Cardiac muscle cell (in vitro differentiated cells and primary cell): ENCODE data around the gene MT1E. TPM values are rescaled to one million over a fixed set of nuclear protein-coding genes. Genes with fewer than 3 reads are reported as not detected.
A peak's percentile ranks its signal among the peaks of the same experiment; 100 is the strongest.

Experiments
- DNase-seq, 2 donors: peaks; one replicate each; pipeline versions ENCODE4 v3.0.0 to v3.0.0-alpha.2; 2010 to 2017; ENCODE audit warnings: low read depth in 1 of 2, low spot score in 1 of 2
- H3K27ac ChIP-seq: fragments of 200-600 bp; sonication (generic); 2 replicates; pipeline ENCODE4 v1.5.1; 2016
- H3K27me3 ChIP-seq: fragments of 200-600 bp; sonication (generic); 2 replicates; pipeline ENCODE4 v1.6.0; 2016; ENCODE audit warnings: control low read depth
- H3K36me3 ChIP-seq: fragments of 200-600 bp; sonication (generic); 2 replicates; pipeline ENCODE4 v1.5.1; 2016; ENCODE audit warnings: control low read depth
- H3K4me1 ChIP-seq: fragments of 200-600 bp; sonication (generic); 2 replicates; pipeline ENCODE4 v1.8.1; 2017; ENCODE audit warnings: low read depth, mild to moderate bottlenecking, mixed run types
- H3K4me3 ChIP-seq: fragments of 200-600 bp; sonication (generic); 2 replicates; pipeline ENCODE4 v1.5.1; 2016; ENCODE audit warnings: mild to moderate bottlenecking
- H3K9me3 ChIP-seq: fragments of 200-600 bp; sonication (generic); 2 replicates; pipeline ENCODE4 v1.5.1; 2017; ENCODE audit warnings: low read depth, mild to moderate bottlenecking, control low read depth
- polyA plus RNA-seq: library from polyadenylated mRNA; unstranded; fragments of >200 nt; fragmentation: Nextera tagmentation; extraction: Ambion mirVana; gene quantifications from 2 replicates; pipeline ENCODE4 v1.2.1, GENCODE V29; 2016
- total RNA-seq: library from RNA; depleted of rRNA; stranded (reverse); fragments of >200 nt; gene quantifications from 2 replicates; pipeline ENCODE4 v1.2.3, GENCODE V29; 2016
- TF ChIP-seq, protein P1 (sequence below): IDR thresholded peaks from 2 replicates; pipeline ENCODE4 v1.5.1; 2012; ENCODE audit warnings: low read depth, mild to moderate bottlenecking, low read length

The MT1E gene
- total and polyA plus RNA-seq, 2 experiments from 2014 or later: 3.6 to 4.7 TPM

DNA sequence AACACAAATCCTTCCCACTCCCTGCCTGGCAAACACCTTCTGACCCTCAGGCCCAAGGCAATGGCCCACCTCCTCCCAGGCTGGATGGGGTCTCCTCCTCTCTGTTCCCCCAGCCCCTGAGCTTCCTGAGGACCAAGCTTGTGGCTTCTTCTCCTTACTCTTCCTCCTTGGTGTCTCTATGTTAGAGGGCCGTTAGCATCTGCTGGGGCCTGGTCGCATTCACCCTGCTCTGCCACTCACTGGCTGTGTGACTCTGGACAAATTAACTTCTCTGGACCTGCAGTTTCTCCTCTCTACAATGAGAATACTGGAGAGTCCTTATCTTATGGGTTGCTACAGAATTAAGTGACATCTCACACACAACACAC lies 17.9 kb upstream of the MT1E start:
- DNase-seq: no peak
- Histone ChIP-seq H3K36me3 (no peaks in the 10 kb centered on the region), H3K9me3 (no peaks in the 10 kb centered on the region), H3K27ac (no peak overlapping the region), H3K27me3 (peaks cover 57% of the 10 kb centered on the region), H3K4me3 (no peak overlapping the region), H3K4me1 (peaks cover 11% of the 10 kb centered on the region)
- TF ChIP-seq, protein P1, sequence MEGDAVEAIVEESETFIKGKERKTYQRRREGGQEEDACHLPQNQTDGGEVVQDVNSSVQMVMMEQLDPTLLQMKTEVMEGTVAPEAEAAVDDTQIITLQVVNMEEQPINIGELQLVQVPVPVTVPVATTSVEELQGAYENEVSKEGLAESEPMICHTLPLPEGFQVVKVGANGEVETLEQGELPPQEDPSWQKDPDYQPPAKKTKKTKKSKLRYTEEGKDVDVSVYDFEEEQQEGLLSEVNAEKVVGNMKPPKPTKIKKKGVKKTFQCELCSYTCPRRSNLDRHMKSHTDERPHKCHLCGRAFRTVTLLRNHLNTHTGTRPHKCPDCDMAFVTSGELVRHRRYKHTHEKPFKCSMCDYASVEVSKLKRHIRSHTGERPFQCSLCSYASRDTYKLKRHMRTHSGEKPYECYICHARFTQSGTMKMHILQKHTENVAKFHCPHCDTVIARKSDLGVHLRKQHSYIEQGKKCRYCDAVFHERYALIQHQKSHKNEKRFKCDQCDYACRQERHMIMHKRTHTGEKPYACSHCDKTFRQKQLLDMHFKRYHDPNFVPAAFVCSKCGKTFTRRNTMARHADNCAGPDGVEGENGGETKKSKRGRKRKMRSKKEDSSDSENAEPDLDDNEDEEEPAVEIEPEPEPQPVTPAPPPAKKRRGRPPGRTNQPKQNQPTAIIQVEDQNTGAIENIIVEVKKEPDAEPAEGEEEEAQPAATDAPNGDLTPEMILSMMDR: no peak

DNA sequence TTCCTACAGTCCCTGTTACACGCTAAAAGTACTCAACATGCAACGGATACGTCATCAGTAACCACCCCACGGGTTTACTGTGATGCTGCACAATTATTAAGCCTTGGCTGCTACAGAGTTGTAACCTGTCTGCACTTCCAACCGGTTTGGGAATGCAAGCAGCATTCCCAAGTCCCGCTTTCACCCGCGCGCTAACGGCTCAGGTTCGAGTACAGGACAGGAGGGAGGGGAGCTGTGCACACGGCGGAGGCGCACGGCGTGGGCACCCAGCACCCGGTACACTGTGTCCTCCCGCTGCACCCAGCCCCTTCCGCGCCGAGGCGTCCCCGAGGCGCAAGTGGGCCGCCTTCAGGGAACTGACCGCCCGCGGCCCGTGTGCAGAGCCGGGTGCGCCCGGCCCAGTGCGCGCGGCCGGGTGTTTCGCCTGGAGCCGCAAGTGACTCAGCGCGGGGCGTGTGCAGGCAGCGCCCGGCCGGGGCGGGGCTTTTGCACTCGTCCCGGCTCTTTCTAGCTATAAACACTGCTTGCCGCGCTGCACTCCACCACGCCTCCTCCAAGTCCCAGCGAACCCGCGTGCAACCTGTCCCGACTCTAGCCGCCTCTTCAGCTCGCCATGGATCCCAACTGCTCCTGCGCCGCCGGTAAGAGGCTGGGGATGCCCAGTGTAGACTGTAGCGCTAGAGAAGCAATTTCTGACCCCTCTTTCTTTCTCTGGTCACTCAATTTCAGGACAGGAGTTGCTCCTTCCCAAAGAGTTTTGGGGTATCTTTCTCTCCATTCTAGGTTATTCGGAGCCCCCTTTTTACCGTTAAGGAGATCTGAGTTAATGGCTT lies 17.3 kb upstream of the MT1E start, which contains the start of gene MT2A:
Gene MT2A, plus strand, starts transcription at position 542 of the 833 bp plus-strand sequence. Its CDS starts 72 bp downstream, at position 614.
- peak; percentile 92 to 98 for DNase-seq
- Histone ChIP-seq H3K4me1 (peaks cover 11% of the 10 kb centered on the region), H3K36me3 (no peaks in the 10 kb centered on the region), H3K9me3 (no peaks in the 10 kb centered on the region), H3K27ac (no peak within 1 kb of the TSS), H3K4me3 (peak within 1 kb of the TSS; percentile 18), H3K27me3 (peaks cover 63% of the 10 kb centered on the region)
- TF ChIP-seq, protein P1: no peak

DNA sequence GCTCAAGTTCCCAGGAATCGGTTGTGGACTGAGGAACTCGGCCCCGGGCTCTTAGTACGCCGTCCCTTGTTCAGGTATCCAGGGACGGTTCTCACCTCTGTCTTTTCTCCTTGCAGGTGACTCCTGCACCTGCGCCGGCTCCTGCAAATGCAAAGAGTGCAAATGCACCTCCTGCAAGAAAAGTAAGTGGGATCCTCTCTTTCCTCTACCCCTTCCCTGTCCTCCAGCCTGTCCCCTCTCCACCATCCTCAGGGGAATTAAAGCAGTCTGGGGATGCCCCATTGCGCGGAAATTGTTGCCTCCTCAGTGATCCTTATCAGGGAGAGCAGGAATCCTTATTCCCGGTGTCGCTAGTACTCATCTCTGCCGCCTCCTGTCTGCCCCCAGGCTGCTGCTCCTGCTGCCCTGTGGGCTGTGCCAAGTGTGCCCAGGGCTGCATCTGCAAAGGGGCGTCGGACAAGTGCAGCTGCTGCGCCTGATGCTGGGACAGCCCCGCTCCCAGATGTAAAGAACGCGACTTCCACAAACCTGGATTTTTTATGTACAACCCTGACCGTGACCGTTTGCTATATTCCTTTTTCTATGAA lies 16.6 kb upstream of the MT1E start:
- peaks cover 70% of the 10 kb centered on the region for H3K27me3 ChIP-seq

DNA sequence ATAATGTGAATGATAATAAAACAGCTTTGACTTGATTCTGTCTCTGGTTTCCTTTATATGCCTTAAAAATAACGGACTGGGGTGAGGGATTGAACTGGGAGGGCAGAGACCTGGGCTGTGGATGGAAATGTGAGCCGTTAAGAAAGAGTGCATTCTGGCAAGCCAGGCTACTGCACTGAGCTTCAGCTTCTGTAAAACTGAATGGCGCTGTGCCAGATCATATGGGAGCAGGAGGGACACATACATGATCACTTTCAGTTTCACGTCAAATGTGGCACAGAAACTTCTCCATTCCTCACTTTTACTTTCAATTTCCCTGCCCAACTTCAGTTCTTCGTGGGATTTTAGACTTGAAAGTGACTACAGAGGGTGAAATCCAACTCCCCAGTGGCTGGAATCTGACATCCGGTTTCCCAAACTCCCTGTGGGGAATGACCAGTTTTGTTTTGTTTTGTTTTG lies 16.1 kb upstream of the MT1E start:
- Histone ChIP-seq H3K4me1 (peaks cover 11% of the 10 kb centered on the region), H3K9me3 (no peaks in the 10 kb centered on the region), H3K36me3 (no peaks in the 10 kb centered on the region), H3K4me3 (no peak overlapping the region), H3K27me3 (peaks cover 75% of the 10 kb centered on the region), H3K27ac (no peak overlapping the region)
- DNase-seq: peak in 1 of 2 donors; percentile 88
- TF ChIP-seq, protein P1: no peak

More for the DNA sequence above, 16.6 kb upstream of the MT1E start:
- H3K27ac ChIP-seq: no peak overlapping the region
- H3K4me1 ChIP-seq: peaks cover 11% of the 10 kb centered on the region
- H3K36me3 ChIP-seq: no peaks in the 10 kb centered on the region
- TF ChIP-seq, protein P1: no peak
- H3K9me3 ChIP-seq: no peaks in the 10 kb centered on the region
- peak overlapping the region; percentile 18 for H3K4me3 ChIP-seq
- no peak for DNase-seq

DNA sequence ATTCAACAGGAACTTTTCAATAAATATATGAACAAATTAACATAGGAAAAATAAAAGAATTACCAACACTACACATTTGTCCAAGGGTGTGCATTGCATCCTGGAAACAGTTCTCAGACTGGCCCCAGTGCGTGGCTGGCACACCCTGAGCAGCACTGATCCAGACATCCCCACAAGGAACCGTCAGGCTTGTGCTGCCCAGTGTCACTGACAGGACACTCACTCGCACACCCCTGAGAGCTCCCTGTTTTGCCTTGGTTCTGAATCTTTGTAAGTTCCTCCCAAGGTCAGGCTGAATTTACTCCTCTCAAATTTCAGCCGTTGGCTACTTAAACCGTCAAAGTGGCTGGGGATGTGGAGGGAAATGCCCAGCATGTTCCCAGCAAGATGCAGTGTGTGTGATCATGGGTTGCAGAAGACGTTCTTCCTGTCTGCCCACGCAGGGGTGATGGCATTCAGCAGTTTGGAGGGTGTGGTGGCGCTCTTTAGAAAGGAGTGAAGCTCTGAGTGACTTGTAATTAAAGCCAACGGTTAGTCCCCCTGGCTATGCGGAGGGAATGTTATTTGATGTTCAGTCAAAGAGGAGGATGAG lies 15.5 kb upstream of the MT1E start:
- Histone ChIP-seq H3K27ac (no peak overlapping the region), H3K4me3 (no peak overlapping the region), H3K4me1 (peaks cover 11% of the 10 kb centered on the region), H3K9me3 (no peaks in the 10 kb centered on the region), H3K27me3 (peaks cover 82% of the 10 kb centered on the region), H3K36me3 (no peaks in the 10 kb centered on the region)
- TF ChIP-seq, protein P1: no peak
- peak in 1 of 2 donors; percentile 85 for DNase-seq
